Gastroesophageal sphincter (tissue), 3 donors: ENCODE results near the gene CLDN14.

Experiments
- POLR2A ChIP-seq, 2 donors: fragments of 450-650 bp; IDR thresholded peaks; one replicate each; pipeline ENCODE4 v1.6.1; 2017; ENCODE audit warnings: antibody characterized with exemption in 2 of 2, mild to moderate bottlenecking in 2 of 2, moderate library complexity in 1 of 2
- TF ChIP-seq, protein P1 (sequence below), 4 experiments: fragments of 200-600 bp in 2 of 4; fragments of 450-650 bp in 2 of 4; sonication (generic) in 1 of 4; IDR thresholded peaks; one replicate each; pipeline ENCODE4 v1.5.1; 2017 to 2019; ENCODE audit warnings: antibody characterized with exemption in 4 of 4, mild to moderate bottlenecking in 2 of 4, moderate library complexity in 2 of 4

DNA sequence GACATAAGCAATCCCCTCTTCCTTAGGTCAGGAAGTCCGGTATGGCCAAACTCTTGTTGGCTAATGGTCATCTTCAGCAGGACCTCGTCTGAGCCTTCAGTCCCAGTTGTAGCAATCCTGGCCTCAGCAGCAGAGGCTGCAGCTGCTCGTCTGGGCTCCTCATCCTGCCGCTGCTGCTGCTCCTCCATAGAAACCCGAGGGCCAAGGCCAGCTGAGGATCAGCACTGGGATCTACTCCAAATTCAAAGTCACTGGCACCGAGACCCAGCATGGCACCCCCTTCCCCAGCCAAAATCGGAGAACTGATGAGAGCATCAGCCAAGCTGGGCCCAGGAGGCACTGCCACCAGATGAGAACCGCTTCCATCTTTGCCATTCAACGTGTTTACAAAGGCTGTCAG, 6.3 kb upstream of the CLDN14 start:
- no peak for TF ChIP-seq POLR2A (IDR thresholded peaks at IDR 0.05)
- TF ChIP-seq, protein P1, sequence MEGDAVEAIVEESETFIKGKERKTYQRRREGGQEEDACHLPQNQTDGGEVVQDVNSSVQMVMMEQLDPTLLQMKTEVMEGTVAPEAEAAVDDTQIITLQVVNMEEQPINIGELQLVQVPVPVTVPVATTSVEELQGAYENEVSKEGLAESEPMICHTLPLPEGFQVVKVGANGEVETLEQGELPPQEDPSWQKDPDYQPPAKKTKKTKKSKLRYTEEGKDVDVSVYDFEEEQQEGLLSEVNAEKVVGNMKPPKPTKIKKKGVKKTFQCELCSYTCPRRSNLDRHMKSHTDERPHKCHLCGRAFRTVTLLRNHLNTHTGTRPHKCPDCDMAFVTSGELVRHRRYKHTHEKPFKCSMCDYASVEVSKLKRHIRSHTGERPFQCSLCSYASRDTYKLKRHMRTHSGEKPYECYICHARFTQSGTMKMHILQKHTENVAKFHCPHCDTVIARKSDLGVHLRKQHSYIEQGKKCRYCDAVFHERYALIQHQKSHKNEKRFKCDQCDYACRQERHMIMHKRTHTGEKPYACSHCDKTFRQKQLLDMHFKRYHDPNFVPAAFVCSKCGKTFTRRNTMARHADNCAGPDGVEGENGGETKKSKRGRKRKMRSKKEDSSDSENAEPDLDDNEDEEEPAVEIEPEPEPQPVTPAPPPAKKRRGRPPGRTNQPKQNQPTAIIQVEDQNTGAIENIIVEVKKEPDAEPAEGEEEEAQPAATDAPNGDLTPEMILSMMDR (IDR thresholded peaks at IDR 0.05), result no peak
